Spleen (tissue), 11 donors: ENCODE measurements around the gene SLC9C1. TPM values are rescaled to one million over a fixed set of nuclear protein-coding genes. Genes with fewer than 3 reads are reported as not detected.

Experiments used
- DNase-seq: peaks from one replicate; pipeline ENCODE4 v3.0.0-alpha.2; 2020
- H3K27ac ChIP-seq, 8 donors: fragments of 200-600 bp; sonication (generic) in 7 of 8; 1 replicate in 4 of 8; 2 replicates in 4 of 8; pipeline versions ENCODE4 v1.5.0 to v1.8.0; 2016 to 2021; ENCODE audit warnings: inconsistent platforms in 4 of 8, mild to moderate bottlenecking in 4 of 8, moderate library complexity in 1 of 8
- H3K27me3 ChIP-seq, 7 donors: fragments of 200-600 bp; sonication (generic) in 6 of 7; replicated peaks in 1 of 7; 1 replicate in 4 of 7; 2 replicates in 3 of 7; pipeline versions ENCODE4 v1.5.0 to v1.8.0; 2016 to 2021; ENCODE audit warnings: inconsistent platforms in 3 of 7, mild to moderate bottlenecking in 1 of 7
- H3K36me3 ChIP-seq, 6 donors: fragments of 200-600 bp; sonication (generic) in 5 of 6; 1 replicate in 4 of 6; 2 replicates in 2 of 6; pipeline versions ENCODE4 v1.5.0 to v1.8.0; 2016 to 2021; ENCODE audit warnings: inconsistent platforms in 2 of 6
- H3K4me1 ChIP-seq, 6 donors: fragments of 200-600 bp; sonication (generic) in 5 of 6; 1 replicate in 3 of 6; 2 replicates in 3 of 6; pipeline versions ENCODE4 v1.5.0 to v1.8.0; 2016 to 2021; ENCODE audit warnings: inconsistent platforms in 3 of 6
- H3K4me3 ChIP-seq, 8 donors: fragments of 200-600 bp; sonication (generic) in 7 of 8; 1 replicate in 4 of 8; 2 replicates in 4 of 8; pipeline versions ENCODE4 v1.5.0 to v1.8.0; 2016 to 2021; ENCODE audit warnings: inconsistent platforms in 4 of 8, mild to moderate bottlenecking in 4 of 8, moderate library complexity in 2 of 8
- H3K9me3 ChIP-seq, 8 donors: fragments of 200-600 bp; sonication (generic) in 7 of 8; 1 replicate in 4 of 8; 2 replicates in 4 of 8; pipeline versions ENCODE4 v1.5.0 to v1.8.0; 2016 to 2021; ENCODE audit warnings: inconsistent platforms in 4 of 8
- POLR2A ChIP-seq, 3 donors: fragments of 450-650 bp; IDR thresholded peaks; one replicate each; pipeline ENCODE4 v1.5.1; 2017; ENCODE audit warnings: antibody characterized with exemption in 3 of 3, mild to moderate bottlenecking in 1 of 3
- POLR2AphosphoS5 ChIP-seq, 3 donors: sonication (generic); formaldehyde crosslinking; IDR thresholded peaks; one replicate each; pipeline ENCODE4 v1.5.1; 2017; ENCODE audit warnings: antibody characterized with exemption in 3 of 3
- WGBS, 5 donors: extraction: QIAGEN DNeasy Blood & Tissue Kit in 3 of 5; methylation state at CpG; one replicate each; pipeline versions ENCODE4 v1.1.5 to v1.1.7; 2013 to 2018; 5-methylcytosine and 5-hydroxymethylcytosine counted together
- intact Hi-C: fragments of 100-400 bp; cut with DNase I; formaldehyde crosslinking; loops from one replicate; pipeline ENCODE4 v1.15.0; 2023; ENCODE audit warnings: low total_unique reads
- polyA plus RNA-seq, 3 donors: library from polyadenylated mRNA; stranded (reverse); fragments of 200-250 nt; gene quantifications; one replicate each; pipeline ENCODE4 v1.2.1, GENCODE V29; 2013
- total RNA-seq, 7 donors: library from RNA; depleted of rRNA in 3 of 7; stranded (reverse); fragments of >200 nt in 3 of 7; fragmentation: NEBNext Ultra II Directional in 4 of 7; extraction: Animal tissue kit (Norgen Biotek cat#: 25700) in 4 of 7; gene quantifications; one replicate each; pipeline versions ENCODE4 v1.1.0 to v1.2.1, GENCODE V29; 2016 to 2021
- TF ChIP-seq, protein P1 (sequence below), 11 experiments: fragments of 200-600 bp in 7 of 11; fragments of 450-650 bp in 4 of 11; sonication (generic) in 4 of 11; IDR thresholded peaks in 8 of 11; conservative IDR thresholded peaks in 3 of 11; 1 replicate in 7 of 11; 2 replicates in 4 of 11; pipeline versions ENCODE4 v1.4.0 to v1.8.0; 2016 to 2021; ENCODE audit warnings: antibody characterized with exemption in 11 of 11, inconsistent platforms in 4 of 11, mild to moderate bottlenecking in 1 of 11
- donor health status: healthy with polysubstance abuse.
- donor health status: DM: no; HTN: no; CAD: no; lungs with moderate emphysema.
- donor health status: DM: no; HTN: no; CAD: no.
- donor health status: Bipolar disorder and iron deficiency.
- donor health status: healthy.
- donor health status: DM: no; HTN: no; CAD: no.
- donor health status: DM: yes; HTN: yes; CAD: no.

SLC9C1 gene
- total and polyA plus RNA-seq, 10 donors, result 0.05 to 0.18 TPM; not detected in 8

DNA sequence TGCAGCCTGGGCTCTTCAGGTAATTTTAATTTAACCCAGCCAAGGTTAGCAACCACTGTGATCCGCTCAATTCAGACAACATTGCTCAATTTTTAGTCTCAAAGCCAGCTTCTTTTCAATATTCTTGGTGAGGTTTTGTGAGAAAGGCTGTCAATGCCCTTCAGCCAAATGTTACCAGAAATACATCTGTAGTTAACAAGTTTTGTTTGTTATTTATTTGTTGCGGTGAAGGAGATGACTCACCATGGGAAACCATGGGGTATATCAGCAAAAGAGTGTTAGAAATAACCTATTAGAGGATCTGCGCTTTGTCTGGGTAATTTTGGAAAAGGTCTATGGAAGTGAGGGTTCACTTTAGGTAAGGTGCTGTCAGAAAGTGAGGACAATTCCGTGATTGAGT, 5.0 kb downstream of the SLC9C1 start:
- intact Hi-C loops, result no loop called here
- DNase-seq, result no peak
- Histone ChIP-seq H3K27me3 (no peaks in the 10 kb centered on the region), H3K36me3 (no peaks in the 10 kb centered on the region), H3K9me3 (peaks cover 0 to 3% (median 0%) of the 10 kb centered on the region in 8 donors), H3K4me3 (no peak overlapping the region), H3K27ac (no peak overlapping the region), H3K4me1 (peaks cover 0 to 10% (median 4%) of the 10 kb centered on the region in 6 donors)
- TF ChIP-seq POLR2A (IDR thresholded peaks at IDR 0.05) (no peak), POLR2AphosphoS5 (IDR thresholded peaks at IDR 0.05) (no peak)
- TF ChIP-seq, protein P1, sequence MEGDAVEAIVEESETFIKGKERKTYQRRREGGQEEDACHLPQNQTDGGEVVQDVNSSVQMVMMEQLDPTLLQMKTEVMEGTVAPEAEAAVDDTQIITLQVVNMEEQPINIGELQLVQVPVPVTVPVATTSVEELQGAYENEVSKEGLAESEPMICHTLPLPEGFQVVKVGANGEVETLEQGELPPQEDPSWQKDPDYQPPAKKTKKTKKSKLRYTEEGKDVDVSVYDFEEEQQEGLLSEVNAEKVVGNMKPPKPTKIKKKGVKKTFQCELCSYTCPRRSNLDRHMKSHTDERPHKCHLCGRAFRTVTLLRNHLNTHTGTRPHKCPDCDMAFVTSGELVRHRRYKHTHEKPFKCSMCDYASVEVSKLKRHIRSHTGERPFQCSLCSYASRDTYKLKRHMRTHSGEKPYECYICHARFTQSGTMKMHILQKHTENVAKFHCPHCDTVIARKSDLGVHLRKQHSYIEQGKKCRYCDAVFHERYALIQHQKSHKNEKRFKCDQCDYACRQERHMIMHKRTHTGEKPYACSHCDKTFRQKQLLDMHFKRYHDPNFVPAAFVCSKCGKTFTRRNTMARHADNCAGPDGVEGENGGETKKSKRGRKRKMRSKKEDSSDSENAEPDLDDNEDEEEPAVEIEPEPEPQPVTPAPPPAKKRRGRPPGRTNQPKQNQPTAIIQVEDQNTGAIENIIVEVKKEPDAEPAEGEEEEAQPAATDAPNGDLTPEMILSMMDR (IDR thresholded peaks at IDR 0.05 in 8 of 11, conservative IDR thresholded peaks at IDR 0.05 in 3 of 11), result no peak
- WGBS, 5 donors, result 91 to 95% (median 92%) methylated on average over 4 of the region's 4 CpGs

DNA sequence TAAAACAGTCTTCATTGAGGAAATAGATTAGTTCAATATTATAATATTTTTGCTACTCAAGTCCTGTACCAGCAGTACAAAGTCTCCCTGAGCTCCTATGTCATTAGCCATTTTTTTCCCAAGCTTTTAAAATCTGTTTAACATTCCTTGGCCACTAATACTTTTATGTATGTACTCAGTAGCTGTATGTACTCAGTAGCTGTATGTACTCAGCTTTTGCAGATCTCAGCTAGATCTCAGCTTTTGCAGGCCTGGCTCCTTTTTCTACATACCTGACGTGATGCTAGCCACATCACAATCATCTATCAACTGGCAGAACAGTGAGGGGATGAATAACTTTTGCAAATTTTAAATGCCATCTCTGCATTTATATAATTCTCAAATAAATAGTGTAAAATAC, 13.8 kb downstream of the SLC9C1 start:
- 85 to 92% (median 88%) methylated on average over 1 of the region's 1 CpG for WGBS, 5 donors

DNA sequence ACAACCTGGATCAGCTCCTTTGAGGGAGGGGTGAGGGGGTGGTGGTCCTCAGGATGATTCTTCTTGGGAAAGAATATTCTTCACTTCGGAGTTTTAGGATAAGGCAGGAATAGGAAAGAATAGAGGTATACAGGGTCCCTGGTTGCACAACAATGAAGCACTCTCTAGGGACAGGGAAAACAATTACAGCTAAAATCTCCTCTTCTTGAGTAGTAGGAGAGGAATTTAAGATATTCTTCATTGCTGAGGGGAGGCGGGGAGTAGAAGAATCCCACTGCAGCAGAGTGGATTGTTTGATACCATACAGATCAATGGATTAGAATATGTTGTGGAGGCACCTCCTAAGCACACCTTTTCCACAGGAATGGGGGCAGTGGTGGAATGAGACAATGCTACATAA, 20.5 kb downstream of the SLC9C1 start:
- DNase-seq, result no peak
- WGBS, 5 donors, result 84 to 91% (median 88%) methylated on average over 2 of the region's 2 CpGs
- TF ChIP-seq, protein P1 (IDR thresholded peaks at IDR 0.05 in 8 of 11, conservative IDR thresholded peaks at IDR 0.05 in 3 of 11), result no peak
- no peak for TF ChIP-seq POLR2A (IDR thresholded peaks at IDR 0.05)
- no peak for TF ChIP-seq POLR2AphosphoS5 (IDR thresholded peaks at IDR 0.05)
- Histone ChIP-seq H3K4me1 (no peaks in the 10 kb centered on the region), H3K27ac (no peak overlapping the region), H3K27me3 (no peaks in the 10 kb centered on the region), H3K9me3 (no peaks in the 10 kb centered on the region), H3K4me3 (no peak overlapping the region), H3K36me3 (no peaks in the 10 kb centered on the region)
- intact Hi-C loops, result no loop called here

More for the DNA sequence above, 13.8 kb downstream of the SLC9C1 start:
- TF ChIP-seq, protein P1 (IDR thresholded peaks at IDR 0.05 in 8 of 11, conservative IDR thresholded peaks at IDR 0.05 in 3 of 11), result no peak
- TF ChIP-seq POLR2AphosphoS5 (IDR thresholded peaks at IDR 0.05) (no peak), POLR2A (IDR thresholded peaks at IDR 0.05) (no peak)
- H3K27ac ChIP-seq, result no peak overlapping the region
- H3K4me1 ChIP-seq, result no peaks in the 10 kb centered on the region
- DNase-seq, result no peak
- H3K4me3 ChIP-seq, result no peak overlapping the region
- H3K36me3 ChIP-seq, result no peaks in the 10 kb centered on the region
- no peaks in the 10 kb centered on the region for H3K9me3 ChIP-seq
- no peaks in the 10 kb centered on the region for H3K27me3 ChIP-seq
- intact Hi-C loops, result no loop called here

DNA sequence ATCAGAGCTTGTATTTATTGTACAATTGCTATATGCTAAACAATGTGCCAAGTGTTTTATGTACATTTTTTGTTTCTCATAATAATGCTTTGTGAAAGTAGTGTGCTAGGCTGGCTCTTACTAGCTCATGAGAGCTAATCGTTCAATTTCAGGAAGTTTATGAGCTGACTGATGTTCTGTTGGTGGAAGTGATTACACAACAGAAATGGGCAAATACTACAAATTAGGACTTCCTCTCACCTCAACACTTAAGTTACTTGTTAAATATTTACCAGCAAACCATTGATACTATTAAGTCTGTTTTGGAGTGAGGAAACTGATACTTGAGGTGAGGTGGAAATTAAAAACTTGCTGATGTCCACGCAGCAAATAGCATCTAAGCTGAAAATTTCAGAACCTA, 32.3 kb downstream of the SLC9C1 start:
- no peaks in the 10 kb centered on the region for H3K4me1 ChIP-seq
- no peak overlapping the region for H3K27ac ChIP-seq
- no peaks in the 10 kb centered on the region for H3K36me3 ChIP-seq
- TF ChIP-seq POLR2AphosphoS5 (IDR thresholded peaks at IDR 0.05), result no peak
- TF ChIP-seq POLR2A (IDR thresholded peaks at IDR 0.05), result no peak
- TF ChIP-seq, protein P1 (IDR thresholded peaks at IDR 0.05 in 8 of 11, conservative IDR thresholded peaks at IDR 0.05 in 3 of 11), result no peak
- H3K27me3 ChIP-seq, result no peaks in the 10 kb centered on the region
- H3K4me3 ChIP-seq, result no peak overlapping the region
- no peaks in the 10 kb centered on the region for H3K9me3 ChIP-seq
- WGBS, 5 donors, result 51 to 61% (median 54%) methylated on average over 2 of the region's 2 CpGs
- no peak for DNase-seq
- intact Hi-C loops, result no loop called here
